DMS53 treated with DMSO at 0.1 percent for 48 hours (cell line): ENCODE data around the gene EXOG.

ENCODE experiments used
- DNase-seq: peaks from one replicate; lab custom pipeline; 2025; ENCODE audit not compliant: unreplicated experiment; lab: John Stamatoyannopoulos, UW

Gene EXOG

DNA sequence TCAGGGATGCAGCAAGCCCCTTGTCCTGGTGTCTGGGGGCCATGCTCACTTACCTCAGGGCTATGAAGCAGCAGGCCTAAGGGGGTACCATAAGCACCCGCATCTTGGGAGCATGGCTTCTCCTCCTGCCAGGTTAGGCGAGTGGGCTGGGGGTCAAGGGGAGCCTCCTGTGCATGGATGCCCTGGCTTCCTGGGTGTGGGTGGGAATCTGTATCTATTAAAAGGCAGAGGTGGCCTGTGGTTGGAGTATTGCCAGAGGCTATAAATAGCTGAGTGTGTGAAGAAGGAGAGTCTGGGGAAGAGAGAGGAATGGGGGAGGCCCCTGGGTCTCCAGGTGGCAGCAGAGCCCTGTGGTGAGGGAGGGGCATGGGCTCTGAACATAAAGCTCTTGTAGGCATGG lies 22.9 kb upstream of the EXOG start:
- DNase-seq, result no peak

DNA sequence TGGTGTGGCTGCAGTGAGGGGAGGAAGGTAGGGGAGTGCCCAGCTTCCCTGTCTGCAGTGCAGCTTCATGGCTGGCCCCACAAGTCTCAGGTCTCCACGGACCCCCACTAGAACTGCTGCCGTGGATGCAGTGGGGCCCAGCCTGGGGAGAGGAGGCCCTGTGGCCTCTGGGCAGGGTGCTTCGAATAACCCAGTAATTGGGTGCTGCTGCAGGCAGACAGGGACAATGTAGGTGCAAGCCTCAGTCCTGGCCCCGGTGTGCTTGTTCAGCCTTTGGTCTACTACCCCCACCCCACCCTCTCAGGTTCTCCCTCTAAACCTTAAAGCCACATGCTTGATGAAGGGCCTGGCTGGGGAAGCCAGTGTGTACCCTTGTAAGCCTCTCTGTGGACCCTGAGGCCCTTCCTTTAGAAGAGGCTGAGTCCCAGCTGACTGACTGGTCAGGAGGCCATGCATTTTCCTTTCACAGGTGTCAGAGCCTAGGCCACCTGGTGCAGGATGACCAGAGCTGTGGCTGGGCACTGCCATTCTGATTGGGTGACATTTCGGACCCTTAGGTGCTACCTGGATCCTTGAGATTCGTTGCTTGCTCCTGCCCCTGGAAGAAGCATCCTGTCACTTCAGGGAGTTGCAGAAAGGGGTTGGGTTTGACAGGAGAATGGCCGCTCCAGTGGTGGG lies 21.1 kb upstream of the EXOG start:
- DNase-seq, result no peak

DNA sequence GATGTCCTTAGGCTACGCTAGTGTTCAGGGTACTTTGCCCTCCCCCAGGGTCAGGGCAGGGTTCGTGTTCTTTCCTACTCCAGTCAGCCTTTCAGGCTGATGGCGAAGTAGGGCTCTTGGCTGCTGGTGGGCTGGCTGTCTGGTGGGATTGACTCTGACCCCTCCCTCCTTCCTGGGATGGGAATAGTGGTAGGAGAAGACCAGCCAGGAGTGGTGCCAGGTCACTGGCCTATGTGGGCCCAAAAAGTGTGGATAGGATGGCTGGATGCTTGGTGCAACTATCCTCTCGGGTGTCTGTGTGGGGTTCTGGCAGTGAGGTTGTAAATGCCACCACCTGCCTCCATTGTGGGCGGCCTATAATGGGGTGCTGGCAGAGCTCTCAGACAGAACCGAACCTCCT lies 20.4 kb upstream of the EXOG start:
- DNase-seq, result no peak

DNA sequence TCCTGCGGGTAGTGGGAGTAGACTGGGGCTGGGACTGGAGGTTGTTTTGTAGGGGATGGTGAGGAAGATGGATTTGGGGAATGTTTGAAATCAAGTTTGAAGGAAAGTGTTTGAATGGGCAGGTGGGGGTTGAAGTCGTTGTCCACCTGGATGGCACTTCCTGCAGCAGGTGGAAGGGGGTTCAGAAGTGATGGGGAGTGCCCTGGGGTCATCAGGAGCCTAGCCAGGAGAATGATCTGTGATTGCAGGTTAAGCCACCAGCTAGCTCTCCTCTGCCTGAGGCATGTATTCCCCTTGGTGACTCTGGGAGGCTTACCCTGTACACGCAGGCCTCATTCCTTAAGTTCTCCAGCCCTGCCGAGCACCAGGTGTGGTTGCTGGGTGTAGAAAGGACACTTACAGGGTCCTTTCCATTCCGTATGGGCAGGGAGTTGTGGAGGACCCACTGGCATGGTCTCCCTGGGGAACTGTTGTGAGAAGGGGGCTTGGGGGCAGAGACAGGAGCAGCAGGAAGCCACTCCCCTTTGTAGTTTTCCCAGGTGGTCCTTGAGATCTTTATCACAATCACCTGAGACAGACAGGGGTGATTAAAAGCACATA lies 19.9 kb upstream of the EXOG start:
- DNase-seq, result no peak

DNA sequence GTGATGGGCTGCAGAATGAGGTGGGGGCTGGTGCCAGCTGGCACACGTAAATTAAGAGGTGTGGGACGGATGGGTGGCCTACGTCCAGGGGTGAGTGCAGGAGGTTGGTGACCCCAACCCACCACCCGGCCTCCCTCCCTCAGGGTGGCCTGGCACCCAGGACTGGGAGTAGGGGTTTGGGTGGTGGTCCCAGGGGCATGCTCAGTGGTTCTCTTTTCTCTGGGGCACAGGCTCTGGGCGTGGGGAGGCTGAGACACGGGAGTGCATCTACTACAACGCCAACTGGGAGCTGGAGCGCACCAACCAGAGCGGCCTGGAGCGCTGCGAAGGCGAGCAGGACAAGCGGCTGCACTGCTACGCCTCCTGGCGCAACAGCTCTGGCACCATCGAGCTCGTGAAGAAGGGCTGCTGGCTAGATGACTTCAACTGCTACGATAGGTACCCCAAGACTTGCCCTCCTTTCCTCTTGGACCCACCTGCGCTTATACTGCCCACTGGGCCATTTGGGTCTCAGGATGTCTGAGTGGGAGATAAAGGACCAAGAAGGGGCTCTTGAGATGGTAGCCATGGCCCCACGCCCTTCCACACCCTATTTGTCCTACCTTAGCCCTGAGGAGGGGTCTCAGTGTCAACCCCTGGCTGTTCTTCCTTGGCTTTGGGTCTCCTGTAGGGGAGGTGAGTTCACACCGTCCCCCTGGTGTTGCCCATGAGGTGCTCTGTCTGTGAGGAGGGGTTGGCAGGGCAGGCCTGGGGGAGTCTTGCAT lies 18.9 kb upstream of the EXOG start:
- no peak for DNase-seq

DNA sequence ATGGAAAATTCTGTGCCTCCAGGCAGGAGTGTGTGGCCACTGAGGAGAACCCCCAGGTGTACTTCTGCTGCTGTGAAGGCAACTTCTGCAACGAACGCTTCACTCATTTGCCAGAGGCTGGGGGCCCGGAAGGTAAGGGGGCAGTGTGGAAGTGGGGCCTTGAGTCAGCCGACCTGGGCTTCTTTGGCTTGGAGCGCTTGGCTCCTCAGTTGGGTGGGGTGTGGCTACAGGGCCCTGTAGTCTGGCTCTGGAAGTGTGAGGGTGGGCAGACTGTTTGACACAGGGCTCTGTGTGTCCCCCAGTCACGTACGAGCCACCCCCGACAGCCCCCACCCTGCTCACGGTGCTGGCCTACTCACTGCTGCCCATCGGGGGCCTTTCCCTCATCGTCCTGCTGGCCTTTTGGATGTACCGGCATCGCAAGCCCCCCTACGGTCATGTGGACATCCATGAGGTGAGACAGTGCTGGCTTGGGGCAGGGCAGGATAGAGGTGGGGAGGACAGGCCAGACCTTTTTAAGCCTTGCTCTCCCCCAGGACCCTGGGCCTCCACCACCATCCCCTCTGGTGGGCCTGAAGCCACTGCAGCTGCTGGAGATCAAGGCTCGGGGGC lies 18.2 kb upstream of the EXOG start:
- DNase-seq, result no peak

DNA sequence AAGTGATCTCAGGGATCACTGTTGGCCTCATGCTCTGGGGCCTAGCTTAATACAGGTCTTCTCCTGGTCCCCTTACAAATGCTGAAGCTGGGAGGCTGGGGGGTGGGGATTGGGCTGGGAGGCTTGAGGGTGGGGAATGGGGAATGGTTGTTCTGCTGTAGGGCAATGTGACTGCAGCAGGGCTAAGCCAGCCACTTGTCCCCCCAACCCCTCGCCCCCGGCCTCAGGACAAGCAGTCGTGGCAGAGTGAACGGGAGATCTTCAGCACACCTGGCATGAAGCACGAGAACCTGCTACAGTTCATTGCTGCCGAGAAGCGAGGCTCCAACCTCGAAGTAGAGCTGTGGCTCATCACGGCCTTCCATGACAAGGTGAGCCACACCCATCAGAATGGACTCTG lies 17.2 kb upstream of the EXOG start:
- DNase-seq, result no peak

DNA sequence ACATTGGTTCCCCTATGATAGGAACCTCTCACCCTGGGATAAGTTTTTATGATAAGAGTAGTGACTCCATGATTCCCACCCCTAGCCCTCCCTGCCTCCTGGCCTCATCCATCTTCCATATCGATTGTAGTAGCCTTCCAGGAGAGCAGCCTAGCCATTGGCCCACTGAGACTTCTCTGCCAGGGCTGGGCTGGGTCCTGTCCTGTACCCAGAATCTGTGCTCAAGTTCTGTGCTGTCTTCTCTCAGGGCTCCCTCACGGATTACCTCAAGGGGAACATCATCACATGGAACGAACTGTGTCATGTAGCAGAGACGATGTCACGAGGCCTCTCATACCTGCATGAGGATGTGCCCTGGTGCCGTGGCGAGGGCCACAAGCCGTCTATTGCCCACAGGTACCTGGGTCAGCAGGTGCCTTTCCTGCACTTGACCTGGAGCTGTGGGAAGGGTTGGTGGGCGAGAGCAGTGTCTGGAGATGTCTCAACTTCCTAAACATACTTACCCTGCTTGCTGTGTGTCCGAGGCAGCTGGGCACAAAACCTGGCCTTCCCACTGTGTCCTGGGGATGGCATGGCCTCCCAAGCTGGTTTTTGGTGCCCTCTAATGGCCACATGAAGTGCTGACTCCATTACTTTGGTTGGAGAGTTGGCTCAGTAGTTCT lies 16.6 kb upstream of the EXOG start:
- no peak for DNase-seq

DNA sequence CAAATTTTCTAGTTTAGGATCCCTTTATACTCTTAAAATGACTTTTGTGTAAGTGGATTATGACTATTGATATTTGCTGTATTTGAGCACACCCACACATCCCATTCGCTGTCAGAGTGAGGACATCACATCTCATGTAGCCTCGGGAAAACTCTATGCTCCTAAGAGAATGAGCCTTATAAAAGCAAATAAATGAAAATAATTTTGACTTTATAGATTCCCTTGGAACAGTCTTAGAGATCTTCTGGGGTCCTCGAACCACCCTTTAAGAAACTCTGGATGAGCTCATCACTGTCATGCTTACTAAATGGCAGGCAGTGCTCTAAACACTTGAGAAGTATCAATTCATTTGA lies 16.1 kb upstream of the EXOG start:
- DNase-seq, result no peak

DNA sequence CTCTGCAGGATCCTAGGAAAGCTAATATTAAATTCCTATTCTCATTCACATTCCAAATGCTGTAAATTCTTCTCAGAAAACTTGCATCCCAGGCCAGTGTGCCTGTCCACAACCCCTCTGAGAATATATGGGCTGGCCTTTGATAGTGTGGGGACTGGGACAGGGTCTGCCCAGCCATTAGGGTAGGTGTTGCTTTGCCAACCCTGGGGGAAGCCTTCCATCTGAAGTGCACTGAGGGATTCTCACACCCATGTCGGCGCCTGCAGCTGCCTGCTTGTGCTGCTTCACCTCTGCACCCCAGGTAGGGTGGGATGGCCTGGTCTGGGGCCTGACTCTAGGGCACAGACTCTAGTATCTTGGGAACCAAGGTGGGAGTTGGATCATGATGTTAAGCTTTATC lies 15.2 kb upstream of the EXOG start:
- no peak for DNase-seq

- no peak for DNase-seq
Measured at GRCh38 chr3:38482951-38483350, 13.2 kb upstream of the EXOG start.

- no peak for DNase-seq
Measured at GRCh38 chr3:38487323-38487722, 8.8 kb upstream of the EXOG start.

- DNase-seq, result no peak
Measured at GRCh38 chr3:38488949-38489348, 7.2 kb upstream of the EXOG start.

- no peak for DNase-seq
Measured at GRCh38 chr3:38489766-38490165, 6.4 kb upstream of the EXOG start.

- no peak for DNase-seq
Measured at GRCh38 chr3:38490281-38491030, 5.7 kb upstream of the EXOG start.

- DNase-seq, result no peak
Measured at GRCh38 chr3:38491215-38491614, 4.9 kb upstream of the EXOG start.

- DNase-seq, result no peak
Measured at GRCh38 chr3:38493031-38493430, 3.1 kb upstream of the EXOG start.

- no peak for DNase-seq
Measured at GRCh38 chr3:38497031-38497430, 891 bp downstream of the EXOG start.

DNA sequence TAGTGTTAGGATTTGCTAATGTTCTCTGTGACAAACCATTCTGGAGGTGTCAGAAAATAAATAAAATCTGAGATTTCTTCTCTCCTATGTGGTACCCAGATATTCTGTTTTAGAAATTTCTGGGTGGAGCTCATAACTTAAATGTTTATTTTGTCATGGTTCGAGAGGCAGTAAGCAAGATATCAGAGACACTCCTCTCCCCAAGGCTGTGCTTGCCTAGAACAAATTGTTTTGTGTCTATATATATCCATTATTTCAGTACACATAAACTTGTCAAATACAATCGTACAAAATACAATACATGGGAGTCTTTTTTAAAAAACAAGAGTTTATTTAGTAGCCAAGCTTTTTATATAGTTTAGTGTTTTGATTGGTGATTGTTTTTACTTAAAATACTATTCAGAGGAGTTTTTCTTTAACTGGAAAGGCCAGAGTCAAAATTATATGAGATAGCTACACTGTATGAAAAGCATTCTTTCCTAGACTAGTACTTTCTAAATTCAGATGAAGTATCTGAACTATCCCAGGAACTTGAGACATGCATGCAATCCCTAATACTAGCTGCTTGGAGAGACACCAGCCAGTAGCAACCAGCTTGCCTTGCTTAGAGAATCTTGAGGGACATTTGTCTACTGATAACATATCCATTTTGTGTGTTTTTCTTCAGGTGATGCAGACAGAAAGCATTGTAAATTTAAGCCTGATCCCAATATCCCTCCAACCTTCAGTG lies 4.7 kb downstream of the EXOG start:
- DNase-seq, result no peak

- no peak for DNase-seq
Measured at GRCh38 chr3:38507120-38507519, 11.0 kb downstream of the EXOG start.
